GM19438 (cell line): ENCODE measurements around the gene IL25.
"Not testable (repeated sequence)": the region's sequence is repeated elsewhere in the genome, so short reads cannot be mapped to it uniquely, and the experiment has no call there.

Experiments used
- ATAC-seq: cut with Tn5 transposase; IDR thresholded peaks from one replicate; pipeline ENCODE4 v1.9.1; 2021; ENCODE audit warnings: low read depth; ENCODE audit not compliant: unreplicated experiment

Gene IL25

GRCh38 chr14:23406725-23407355, 34.2 kb downstream of the IL25 start:
- ATAC-seq, result no peak

GRCh38 chr14:23407516-23408306, 35.1 kb downstream of the IL25 start, which contains the start of gene MYH6:
TSS of gene MYH6 (minus strand) at chr14:23408273. CDS start at chr14:23407223, 1,050 bp downstream.
- ATAC-seq, result no peak

- no peak for ATAC-seq
These were observed 35.7 kb downstream of the IL25 start for GRCh38 chr14:23408307-23408630.

GRCh38 chr14:23409475-23409874, 36.9 kb downstream of the IL25 start:
- no peak for ATAC-seq

- ATAC-seq, result no peak
These were observed 37.5 kb downstream of the IL25 start for GRCh38 chr14:23409966-23410635.

- no peak for ATAC-seq
These were observed 39.2 kb downstream of the IL25 start for GRCh38 chr14:23411563-23412525.

GRCh38 chr14:23413681-23414080, 41.1 kb downstream of the IL25 start:
- no peak for ATAC-seq

- ATAC-seq, result no peak
These were observed 41.6 kb downstream of the IL25 start for GRCh38 chr14:23414254-23414653.

- ATAC-seq, result no peak
These were observed 42.6 kb downstream of the IL25 start for GRCh38 chr14:23414906-23415820.

GRCh38 chr14:23415821-23416778, 43.5 kb downstream of the IL25 start:
- ATAC-seq, result no peak

GRCh38 chr14:23416801-23417200, 44.2 kb downstream of the IL25 start:
- no peak for ATAC-seq

- not testable (repeated sequence) for ATAC-seq
These were observed 44.7 kb downstream of the IL25 start for GRCh38 chr14:23417269-23417668.

GRCh38 chr14:23418021-23418420, 45.4 kb downstream of the IL25 start:
- ATAC-seq, result no peak

GRCh38 chr14:23419646-23420045, 47.0 kb downstream of the IL25 start:
- ATAC-seq, result not testable (repeated sequence)

- no peak for ATAC-seq
These were observed 49.0 kb downstream of the IL25 start for GRCh38 chr14:23421594-23421993.

- ATAC-seq, result no peak
These were observed 51.0 kb downstream of the IL25 start for GRCh38 chr14:23423657-23424056.

GRCh38 chr14:23425169-23425568, 52.6 kb downstream of the IL25 start:
- no peak for ATAC-seq

- ATAC-seq, result not testable (repeated sequence)
These were observed 53.2 kb downstream of the IL25 start for GRCh38 chr14:23425798-23426197.
